ENCODE results near the gene GRIA1.

GRCh38 chr5:153508700-153509099 is 18.2 kb downstream of the GRIA1 start:
- TF ChIP-seq, protein P1, sequence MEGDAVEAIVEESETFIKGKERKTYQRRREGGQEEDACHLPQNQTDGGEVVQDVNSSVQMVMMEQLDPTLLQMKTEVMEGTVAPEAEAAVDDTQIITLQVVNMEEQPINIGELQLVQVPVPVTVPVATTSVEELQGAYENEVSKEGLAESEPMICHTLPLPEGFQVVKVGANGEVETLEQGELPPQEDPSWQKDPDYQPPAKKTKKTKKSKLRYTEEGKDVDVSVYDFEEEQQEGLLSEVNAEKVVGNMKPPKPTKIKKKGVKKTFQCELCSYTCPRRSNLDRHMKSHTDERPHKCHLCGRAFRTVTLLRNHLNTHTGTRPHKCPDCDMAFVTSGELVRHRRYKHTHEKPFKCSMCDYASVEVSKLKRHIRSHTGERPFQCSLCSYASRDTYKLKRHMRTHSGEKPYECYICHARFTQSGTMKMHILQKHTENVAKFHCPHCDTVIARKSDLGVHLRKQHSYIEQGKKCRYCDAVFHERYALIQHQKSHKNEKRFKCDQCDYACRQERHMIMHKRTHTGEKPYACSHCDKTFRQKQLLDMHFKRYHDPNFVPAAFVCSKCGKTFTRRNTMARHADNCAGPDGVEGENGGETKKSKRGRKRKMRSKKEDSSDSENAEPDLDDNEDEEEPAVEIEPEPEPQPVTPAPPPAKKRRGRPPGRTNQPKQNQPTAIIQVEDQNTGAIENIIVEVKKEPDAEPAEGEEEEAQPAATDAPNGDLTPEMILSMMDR (IDR thresholded peaks at IDR 0.05) = no peak
- TF ChIP-seq POLR2AphosphoS5 (IDR thresholded peaks at IDR 0.05) = no peak
